ENCODE data around the gene GIMAP8.

- TF ChIP-seq EP300 (IDR thresholded peaks at IDR 0.05): no peak
- no peak for TF ChIP-seq CTCF (IDR thresholded peaks at IDR 0.05)
- TF ChIP-seq POLR2A (IDR thresholded peaks at IDR 0.05; ENCODE audit: low read depth): no peak
These were observed 6.5 kb upstream of the GIMAP8 start for GRCh38 chr7:150443793-150444540.

All from esophagus muscularis mucosa (tissue), 4 donors.